ENCODE measurements around the gene HYAL3.
"Not testable (repeated sequence)": the region's sequence is repeated elsewhere in the genome, so short reads cannot be mapped to it uniquely, and the experiment has no call there.

Gene HYAL3

DNA sequence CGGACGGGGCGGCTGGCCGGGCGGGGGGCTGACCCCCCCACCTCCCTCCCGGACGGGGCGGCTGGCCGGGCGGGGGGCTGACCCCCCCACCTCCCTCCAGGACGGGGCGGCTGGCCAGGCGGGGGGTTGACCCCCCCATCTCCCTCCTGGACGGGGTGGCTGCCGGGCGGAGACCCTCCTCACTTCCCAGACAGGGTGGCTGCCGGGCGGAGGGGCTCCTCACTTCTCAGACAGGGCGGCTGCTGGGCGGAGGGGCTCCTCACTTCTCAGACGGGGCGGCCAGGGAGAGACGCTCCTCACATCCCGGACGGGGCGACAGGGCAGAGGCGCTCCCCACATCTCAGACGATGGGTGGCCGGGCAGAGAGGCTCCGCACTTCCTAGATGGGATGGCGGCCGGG, 12.8 kb upstream of the HYAL3 start:
- not testable (repeated sequence) for DNase-seq

DNA sequence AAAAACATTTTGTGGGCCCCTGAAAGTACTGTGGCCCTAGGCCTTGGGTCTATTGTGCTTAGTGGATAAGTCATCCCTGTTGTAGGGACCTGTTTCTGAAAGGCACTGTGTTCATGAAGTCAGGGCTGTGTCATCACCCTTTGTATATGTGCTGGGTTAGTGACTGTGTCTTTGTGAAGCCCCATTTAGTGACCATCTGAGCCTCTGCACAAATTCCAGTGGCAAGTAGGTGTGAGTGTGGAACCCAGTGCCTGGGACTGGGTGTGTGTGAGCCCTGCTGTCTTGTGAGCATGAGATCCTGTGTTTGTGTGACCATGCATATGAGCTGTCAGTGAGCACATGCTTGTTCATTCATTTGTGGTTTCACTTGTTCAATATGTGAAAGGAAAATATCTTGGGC, 5.4 kb upstream of the HYAL3 start:
- no peak for DNase-seq

DNA sequence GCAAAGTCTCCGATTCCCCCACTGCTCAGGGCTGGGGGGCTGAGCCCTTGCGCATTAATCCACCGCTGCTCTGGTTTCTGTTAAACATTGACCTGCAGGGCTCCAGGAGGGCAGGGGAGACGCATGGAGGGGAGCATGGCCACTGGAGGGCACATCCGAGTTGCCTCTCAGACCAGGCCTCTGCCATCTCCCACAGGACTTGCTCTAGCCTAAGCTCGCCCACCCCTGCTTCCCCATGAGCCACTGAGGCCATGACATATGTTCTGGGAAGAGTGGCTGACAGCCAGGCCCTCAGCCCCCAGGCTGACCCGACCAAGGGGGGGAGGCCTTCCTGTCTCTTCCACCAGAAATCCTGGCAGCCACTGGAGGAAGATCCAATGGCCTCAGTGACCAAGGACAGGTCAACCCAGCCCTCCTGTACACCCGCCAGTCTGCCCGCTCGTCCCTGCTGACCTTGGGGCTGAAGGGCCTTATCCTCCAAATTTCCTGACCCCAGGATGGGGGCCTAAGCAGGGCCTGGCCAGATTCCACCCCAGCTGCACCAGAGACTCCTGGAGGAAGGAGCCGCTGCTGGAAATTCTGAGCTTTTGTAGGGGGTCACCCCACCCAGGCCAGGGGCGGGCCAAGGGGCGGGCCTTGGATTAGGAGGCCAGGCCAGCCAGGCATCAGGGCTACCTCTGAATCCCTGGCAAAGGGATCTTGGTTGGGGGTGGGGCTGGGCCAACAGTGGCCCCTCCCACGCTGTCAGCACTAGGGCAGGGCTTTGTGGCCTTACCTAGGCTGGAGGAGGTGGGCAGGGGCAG, 4.0 kb upstream of the HYAL3 start, which contains the start of gene HYAL1:
Gene HYAL1, minus strand, starts transcription at position 562 of the 803 bp plus-strand sequence. CDS start 618 bp downstream, outside the sequence.
- no peak for DNase-seq

DNA sequence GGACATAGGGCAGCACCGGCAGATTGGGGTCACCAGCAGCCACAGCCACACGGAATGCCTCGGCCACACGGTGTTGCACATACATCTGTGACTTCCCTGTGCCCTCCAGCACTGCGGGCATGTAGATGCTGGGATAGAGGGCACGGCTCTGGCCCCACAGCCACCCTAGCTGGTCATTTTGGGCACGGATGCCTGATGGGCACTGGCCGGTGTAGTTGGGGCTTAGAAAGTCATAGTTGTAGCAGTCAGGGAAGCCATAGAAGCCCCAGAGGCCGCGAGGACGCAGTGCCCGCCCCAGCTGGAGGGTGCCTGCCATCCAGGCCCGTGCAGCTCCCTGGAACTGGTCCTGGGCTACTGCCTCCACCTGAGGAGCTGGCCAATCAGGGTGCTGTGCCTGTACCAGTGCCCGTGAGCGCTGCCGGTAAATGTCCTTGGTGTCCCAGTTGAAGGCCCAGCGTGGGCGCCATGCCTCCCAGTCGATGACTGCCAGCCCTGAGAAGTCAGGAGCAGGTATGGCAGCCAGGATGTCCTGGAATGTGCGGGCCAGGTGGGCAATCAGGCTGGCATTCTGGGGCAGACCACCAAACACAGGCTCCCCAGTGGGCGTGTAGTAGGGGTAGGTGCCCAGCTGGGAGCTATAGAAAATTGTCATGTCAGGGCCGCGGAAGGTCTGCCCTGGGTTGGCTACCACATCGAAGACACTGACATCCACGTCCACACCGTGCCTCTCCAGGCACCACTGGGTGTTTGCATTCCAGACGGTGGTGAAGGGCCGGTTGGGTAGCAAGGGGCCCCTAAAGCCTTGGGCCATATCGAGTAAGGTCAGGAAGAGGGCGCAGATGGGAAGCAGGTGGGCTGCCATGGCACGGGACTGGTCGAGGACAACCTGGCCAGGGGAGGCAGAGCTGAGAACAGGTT, 3.1 kb upstream of the HYAL3 start:
- no peak for DNase-seq

DNA sequence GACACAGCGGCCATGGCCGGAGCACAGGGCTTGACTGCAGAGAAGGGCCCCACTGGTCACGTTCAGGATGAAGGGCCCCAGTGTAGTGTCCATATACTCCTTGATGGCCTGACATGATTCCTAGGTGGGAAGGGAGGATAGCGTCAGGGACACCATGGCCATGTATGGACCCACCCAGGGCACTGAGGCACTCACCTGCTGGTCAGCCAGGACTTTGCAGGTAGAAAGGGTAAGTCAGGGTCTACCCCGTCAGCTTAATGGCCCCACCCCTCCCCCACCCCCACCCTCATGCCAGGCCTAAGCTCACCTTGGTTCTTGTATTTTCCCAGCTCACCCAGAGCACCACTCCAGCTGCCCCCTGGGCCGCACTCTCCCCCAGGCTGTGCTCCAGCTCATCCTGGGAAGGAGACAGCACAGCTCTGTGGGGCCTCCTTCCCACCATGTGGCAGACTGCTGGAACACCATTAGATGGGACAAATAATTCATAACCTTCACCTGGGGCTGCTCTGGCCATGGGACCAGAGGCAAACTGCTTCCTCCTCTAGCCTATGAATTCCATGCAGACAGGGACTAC, 1.6 kb upstream of the HYAL3 start:
- DNase-seq = no peak

DNA sequence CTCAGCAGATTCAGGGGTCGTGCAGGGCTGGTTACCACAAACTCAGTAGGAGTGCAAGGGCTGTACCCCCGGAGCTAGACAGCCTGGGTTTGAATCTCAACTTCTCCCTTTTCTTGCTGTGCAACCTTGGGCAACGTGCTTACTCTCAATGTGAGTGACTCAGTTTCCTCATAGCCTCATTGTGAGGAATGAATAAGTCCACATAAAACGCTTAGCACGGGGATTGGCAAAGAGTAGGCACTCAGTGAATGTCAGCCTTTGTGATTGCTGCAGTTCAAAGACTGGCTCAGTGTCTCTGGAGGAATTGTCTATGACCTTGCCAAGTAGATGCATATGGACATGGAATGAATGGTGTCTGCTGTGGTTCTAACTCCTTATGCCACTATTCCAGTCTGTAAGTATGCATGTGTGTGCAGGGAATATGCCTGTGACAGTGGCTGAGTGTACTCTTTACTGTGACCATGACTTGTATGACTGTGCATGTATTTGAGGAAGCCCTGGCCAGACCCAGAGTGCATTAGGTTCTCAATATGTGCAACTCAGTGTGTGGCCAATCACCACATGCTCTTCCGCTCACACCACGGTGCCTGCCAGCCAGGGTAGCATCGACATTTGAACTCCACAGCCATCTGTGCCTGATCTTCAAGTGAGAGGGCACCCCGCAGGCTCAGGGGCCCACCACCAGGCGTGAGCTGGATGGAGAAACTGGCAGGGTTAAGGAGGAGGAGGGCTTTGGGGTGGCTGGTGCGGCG, 900 bp upstream of the HYAL3 start:
- peak; percentile 34 to 61 for DNase-seq

DNA sequence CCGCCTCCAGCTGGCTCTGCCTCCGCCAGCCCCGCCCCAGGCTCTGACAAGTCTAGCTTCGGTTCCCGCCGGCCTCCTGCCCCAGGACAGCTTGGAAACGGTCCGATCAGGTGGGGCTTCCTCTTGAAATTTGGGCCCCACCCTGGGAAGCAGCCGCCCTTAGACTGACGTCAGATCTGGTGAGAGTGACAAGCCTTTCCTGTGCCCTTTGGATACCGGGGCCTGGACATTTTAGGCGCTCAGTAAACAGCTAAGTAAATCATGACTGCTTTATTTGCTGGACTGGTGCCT, 378 bp upstream of the HYAL3 start:
- DNase-seq = no peak

DNA sequence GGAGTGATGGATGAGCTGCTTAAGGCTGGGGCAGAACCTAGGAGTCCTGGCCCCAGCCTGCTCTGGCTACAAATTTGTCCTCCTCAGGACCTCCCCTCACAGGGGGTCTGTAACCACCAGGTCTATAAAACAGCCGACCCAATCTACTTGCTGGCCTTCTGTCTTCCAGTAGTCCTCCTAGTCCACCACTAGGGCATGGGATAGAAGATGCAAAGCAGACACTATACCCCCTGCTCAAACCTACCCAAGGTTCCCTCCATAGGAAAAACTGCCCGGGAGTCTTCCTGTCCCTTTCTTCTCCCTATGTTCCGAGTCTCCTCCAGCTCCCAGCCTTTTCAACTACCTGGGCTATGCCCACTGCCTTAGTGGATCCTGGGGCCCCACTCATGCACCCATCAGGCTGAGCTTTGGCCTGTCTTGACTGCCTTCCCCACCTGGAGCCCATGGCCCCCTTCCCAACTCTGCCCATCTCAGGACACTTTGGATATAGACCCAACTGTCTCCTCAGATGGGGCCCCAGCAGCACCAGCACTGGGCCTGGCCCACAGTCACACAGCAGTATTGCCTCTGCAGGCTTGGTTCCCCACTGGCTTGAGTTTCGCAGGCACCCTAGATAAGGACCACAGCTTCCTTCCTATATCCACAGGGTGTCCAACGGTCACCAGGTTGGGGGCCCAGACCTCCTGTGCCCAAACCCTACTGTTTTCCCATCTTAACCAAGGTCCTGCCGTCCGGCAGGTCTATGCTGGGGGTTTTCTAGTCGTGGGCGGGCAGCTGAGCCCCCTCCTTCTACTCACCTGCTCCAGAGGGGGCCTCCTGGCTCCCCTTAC, 1.1 kb downstream of the HYAL3 start:
- peak in 1 of 2 donors; percentile 28 for DNase-seq

DNA sequence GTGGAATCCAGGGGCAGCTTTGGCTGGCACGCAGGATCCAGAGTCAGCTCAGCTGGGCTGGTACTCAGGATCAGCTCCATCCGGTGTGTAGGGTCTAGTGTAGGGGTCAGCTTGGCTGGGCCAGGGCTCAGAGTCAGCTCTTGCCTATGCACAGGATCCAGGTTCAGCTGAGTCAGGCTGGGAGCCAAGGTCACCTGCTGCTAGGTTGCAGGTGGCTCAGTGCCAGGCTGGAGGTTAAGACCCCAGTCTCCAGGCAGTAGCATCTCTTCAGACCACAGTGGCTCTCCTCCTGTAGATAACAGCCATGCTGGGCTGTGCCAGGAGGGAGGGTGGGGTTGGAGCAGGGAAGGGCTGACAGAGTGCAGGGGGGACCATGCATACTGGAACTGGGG, 1.8 kb downstream of the HYAL3 start:
- no peak for DNase-seq

DNA sequence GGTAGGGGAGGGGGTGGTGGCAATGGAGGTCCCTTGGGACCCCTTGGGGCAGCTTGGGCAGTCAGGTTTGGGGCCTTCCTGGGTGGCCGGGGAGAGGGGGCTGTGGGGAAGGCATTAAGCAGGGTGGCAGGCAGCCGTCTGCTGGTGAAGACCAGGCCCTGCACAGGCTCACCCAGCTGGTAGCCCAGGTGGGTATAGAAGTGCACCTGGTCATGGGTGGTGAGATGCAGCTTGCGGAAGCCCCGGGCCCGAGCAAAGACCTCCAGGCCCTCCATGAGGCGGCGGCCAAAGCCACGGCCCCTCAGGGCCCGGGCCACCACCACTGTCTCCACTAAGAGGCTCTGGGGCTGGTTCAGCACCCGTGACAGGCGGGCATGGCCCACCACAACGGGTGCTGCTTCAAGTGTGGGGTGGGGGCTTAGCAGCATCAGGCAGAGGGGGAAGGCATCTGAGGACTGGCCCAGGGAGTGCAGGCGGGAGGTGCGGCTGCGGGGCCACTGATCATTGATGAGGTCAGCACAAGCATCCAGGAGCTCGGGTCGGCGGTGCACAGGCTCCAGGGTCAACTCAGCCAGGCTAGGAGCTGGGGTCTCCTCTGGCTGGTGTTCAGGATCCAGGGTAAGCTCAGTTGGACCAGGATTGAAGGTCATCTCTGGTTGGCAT, 2.4 kb downstream of the HYAL3 start:
- no peak for DNase-seq

DNA sequence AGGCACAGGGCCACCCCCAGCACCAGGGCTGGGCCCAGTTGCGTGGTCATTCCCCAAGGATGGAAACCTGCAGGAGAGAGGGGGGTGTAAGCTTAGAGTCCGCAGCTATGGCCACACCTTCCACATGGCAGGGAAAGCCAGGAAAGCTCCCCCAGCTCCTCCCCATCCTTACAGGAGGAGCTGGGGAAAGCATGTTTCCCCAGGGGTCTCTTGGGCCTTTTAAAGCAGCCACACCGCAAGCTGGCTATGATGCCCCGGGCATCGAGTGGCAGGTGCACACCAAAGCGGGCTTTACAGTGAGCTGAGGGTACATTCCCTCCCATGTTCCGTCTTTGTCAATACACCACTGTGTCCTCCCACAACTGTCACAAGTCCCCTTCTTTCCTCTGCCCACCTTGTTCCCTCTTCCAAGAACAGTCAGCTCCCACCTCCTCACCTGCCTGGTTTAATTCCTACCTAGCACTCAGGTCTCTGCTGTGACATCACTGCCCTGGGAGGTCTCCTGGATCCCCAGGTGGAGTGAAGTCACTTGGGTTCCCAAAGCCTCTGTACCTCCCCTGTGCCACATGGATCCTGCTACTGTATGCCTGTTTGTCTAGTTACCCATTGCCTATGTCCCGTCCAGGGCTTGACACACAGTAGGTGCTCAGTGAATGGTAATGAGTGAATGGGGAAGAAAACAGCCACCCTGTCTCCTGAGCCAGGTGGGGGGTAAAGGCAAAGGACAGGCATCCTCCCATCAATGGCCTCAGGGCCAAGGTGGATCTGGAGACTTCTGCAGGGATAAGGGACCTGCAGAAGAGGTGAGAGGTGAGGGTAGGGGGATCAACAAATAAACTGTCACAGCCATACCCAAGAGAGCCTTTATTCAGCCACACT, 3.4 kb downstream of the HYAL3 start:
- DNase-seq = no peak

DNA sequence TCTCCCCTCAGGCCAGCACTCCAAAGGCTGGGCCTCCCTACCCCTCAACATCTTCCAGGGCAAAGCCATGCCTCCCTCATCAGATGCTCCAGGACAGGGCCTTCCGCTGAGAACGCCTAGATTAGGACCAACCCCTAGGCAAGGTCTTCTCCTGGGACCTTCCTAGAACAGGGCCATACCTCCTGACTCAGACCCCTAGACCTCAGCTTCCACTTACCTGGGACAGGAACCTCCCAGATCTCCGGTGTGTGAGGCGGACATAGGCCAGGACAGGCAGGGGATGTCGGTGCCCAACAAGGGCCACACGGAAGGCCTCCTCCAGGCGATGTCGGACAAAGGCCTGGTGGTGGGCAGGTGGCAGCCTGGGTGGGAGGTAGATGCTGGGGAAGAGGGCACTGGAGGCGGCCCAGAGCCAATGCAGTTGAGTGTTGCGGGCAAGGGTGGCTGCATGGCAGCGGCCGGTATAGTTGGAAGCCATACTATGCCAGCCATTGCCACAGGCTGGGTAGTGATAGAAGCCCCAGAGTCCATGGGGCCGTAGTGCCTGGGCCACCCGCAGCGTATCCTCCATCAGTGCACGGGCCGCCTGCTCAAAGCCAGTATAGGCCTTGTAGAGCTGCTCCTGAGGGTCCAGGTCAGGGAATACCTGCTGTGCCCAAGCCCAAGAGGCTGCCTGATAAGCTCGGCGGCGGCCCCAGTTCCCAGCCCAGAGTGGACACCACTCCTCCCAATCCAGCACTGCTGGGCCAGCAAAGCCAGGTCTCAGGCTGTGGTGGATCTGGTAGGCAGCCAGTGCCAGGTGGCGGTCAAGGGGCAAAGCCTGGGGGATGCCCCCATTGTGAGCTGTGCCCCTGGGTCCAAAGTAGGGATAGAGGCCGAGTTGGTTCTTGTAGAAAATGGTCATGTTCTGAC, 4.5 kb downstream of the HYAL3 start:
- no peak for DNase-seq

DNA sequence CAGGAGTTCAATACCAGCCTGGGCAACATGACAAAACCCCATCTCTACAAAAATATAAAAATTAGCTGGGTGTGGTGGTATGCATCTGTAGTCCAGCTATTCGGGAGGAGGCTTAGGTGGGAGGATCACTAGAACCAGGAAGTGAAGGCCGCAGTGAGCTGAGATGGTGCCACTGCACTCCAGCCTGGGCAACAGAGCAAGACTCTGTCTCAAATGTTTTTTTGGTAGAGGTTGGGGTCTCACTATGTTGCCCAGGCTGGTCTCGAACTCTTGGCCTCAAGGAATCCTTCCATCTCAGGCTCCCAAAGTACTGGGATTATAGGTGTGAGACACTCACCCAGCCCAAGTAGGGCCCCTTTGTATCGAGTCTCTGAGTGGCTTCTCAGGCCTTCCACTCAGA, 5.1 kb downstream of the HYAL3 start:
- DNase-seq = no peak

DNA sequence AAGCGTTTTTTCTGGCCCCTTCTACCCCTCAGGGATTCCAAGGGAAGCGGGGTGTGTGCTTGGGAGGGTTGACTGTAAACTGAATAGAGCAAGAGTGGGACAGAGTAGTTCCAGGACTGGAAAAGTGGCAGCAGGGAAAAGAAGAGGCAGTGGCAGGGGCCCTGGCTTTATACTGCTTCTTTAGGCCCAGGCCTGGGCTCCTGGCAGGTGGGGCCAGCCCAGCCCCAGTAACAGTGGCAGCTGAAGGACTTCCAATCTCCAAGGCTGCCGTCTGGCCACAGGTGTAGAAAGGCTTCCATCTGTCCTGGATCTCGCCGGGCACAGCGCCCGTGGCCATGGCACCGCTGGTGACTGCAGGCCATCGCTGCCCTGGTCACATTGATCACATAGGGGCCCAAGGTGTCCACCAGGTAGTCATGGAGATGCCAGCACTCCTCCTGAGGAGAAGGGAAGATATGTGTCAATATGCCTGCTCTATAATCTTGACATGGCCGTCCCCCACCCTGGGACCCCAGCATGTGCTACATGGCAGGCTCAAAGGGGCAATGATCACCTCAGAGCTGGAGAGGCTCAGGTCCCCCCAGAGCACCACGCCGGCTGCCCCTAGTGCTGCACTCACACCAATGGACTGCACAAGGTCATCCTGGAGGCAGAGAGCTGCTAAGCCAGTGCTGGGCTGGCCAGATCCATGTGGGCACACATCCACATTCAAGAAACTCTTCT, 6.0 kb downstream of the HYAL3 start:
- no peak for DNase-seq

DNA sequence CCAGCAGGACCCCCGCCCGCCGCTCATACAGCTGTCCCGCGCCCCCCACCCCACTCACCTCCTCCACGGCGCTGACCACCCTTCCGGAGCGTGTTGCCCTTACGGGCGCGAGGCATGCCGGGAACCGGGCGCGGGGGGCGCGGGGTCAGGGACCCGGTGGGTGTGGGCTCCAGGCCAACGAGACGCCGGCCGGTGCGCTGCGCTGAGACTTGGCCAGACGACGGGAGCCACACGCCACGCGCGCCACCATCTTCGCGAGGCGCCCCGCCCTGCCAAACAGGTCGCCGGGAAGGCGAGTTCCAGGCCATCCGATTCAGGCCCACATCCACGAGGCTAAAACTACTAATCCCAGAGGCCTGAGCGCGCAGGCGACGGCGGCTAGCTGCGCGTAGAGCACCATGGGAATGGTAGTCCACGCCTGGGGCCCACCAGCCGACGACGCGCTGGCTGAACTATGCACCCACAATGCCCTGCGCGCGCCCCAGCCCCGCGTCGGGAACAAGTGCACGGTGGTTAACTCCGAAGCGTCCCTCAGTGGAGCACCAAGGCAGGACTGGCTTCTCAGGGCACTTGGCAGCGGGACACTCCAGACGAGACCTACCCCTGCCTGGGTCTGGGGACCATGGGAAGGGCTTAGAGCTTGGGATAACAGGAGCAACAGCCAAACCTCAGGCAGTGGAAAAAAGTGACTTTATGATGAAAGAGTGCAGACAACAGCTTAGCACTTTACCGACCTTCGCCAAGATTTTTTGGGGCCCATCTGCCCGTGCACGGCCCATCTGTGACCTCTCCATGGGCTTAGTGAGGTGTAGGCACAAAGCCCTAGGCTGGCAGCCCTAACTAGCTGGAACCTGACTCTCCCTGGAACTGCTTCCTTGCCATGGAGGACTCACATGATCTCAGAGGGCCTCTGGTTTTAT, 6.8 kb downstream of the HYAL3 start, which contains the start of gene IFRD2:
Gene IFRD2, minus strand, starts transcription at position 271 of the 920 bp plus-strand sequence. Its CDS starts 155 bp downstream, at position 116.
- peak; percentile 96 to 97 for DNase-seq

DNA sequence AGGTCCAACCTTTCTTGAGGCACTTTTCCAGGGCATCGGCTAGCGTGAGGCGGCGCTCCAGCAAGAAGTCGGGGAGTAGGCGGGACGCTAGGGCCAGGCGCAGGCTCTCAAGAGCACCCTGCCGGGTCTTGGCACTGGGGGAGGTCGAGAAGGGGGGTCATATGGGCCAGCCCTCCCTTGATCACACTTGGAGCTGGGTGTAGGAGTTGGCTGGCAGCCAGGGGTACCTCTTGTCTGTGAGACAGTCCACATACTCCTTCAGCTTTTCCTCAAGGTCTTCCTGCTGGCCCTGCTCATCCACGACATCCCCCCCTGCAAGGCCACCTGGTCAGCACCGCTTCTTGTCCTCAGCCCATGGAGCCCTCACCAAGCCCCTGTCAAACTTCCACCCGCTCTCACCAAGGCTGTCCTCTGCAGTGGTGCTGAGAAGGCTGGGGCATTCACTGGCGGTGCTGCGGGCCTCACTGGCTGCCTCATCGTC, 9.0 kb downstream of the HYAL3 start:
- no peak for DNase-seq

DNA sequence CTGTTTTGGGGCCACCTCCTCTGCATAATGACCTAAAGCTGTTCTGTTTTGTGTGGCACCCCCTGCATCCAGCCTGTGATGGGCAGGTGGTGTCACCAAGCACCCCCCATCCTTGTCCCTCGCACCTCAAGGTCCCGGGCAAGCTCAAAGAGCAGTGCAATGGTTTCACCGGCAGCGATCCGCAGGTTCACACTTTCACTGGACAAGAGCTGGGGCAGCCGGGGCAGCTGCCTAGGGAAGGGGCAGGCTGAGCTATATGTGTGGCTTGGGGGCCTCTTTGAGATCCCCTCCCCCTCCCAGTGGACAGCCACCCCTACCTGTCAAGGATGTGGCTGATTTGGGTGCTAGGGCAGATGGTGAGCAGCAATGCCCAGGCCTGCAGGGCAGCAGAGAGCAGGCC, 10.1 kb downstream of the HYAL3 start:
- DNase-seq = no peak
